Measurements from ENCODE around the gene PHF1. TPM values are rescaled to one million over a fixed set of nuclear protein-coding genes. Genes with fewer than 3 reads are reported as not detected.

Gene PHF1
- total RNA-seq, 4 donors from 2014 or later = 40.8 to 56.5 (median 48.9) TPM

GRCh38 chr6:33404884-33405283 is 5.9 kb upstream of the PHF1 start:
- TF ChIP-seq CTCF (IDR thresholded peaks at IDR 0.05) = no peak
- ATAC-seq (ENCODE audit: low FRiP score) (no peak), DNase-seq (ENCODE audit: low spot score) (no peak)

GRCh38 chr6:33405386-33405940 is 5.4 kb upstream of the PHF1 start:
- DNase-seq (ENCODE audit: low spot score) = no peak
- ATAC-seq (ENCODE audit: low FRiP score) = no peak
- no peak for TF ChIP-seq CTCF (IDR thresholded peaks at IDR 0.05)

GRCh38 chr6:33406126-33406525 is 4.7 kb upstream of the PHF1 start:
- ATAC-seq (ENCODE audit: low FRiP score) = no peak
- no peak for TF ChIP-seq CTCF (IDR thresholded peaks at IDR 0.05)

DNA sequence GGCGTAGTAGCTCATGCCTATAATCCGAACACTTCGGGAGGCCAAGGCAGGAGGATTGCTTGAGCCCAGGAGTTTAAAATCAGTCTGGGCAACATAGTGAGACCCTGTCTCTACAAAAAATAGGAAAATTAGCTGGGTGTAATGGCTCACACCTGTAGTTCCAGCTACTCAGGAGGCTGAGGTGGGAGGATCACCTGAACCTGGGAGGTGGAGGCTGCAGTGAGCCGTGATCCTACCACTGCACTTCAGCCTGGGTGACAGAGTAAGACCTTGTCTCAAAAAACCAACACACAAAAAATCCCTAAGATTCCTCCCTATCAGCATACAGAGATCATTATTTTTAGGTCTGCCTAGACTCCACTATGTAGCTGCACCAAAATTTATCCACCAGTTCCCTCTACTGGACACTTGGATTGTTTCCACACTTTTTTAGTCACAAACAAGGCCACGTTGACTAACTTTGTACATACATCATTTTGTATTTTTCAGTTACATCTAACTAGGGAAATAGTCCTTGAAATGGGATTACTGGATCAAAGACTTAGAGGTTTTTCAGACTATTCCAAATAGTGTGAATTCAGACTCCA is 3.6 kb upstream of the PHF1 start:
- ATAC-seq (ENCODE audit: low FRiP score) (no peak), DNase-seq (ENCODE audit: low spot score) (no peak)
- no peak for TF ChIP-seq CTCF (IDR thresholded peaks at IDR 0.05)

More at GRCh38 chr6:33406126-33406525, 4.7 kb upstream of the PHF1 start:
- no peak for DNase-seq (ENCODE audit: low spot score)

DNA sequence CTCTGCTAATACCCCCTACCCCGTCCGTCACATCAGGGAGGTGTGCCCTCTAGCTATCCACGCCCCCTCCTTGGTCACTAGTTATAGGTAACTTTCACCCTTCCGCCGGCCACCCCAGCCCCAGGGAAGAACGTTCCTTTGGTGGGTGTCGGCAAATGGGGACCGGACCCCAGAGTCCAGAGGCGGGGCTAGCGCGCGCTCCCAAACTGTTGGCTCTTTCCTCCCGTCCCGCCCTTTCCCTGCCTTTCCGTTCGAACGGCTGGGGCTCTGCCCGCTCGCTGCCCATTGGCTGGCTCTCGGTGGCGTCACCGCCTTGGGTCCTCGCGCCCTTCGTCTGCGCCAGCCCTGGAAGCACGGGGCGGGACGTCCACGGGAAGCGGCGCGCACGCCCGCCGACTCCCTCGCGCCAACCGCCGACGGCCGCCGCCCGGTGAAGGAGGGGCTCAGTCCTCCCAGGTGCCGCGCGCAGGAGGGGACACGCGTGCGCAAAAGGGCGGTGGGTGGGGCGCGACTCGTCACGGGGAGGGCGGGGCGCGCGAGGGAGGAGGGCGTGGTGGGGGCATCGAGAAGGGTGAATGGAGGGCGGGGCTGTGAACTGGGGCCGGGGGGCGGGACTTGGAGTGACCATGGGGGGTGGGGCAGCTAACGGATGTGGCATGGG is 634 bp upstream of the PHF1 start:
- no peak for TF ChIP-seq CTCF (IDR thresholded peaks at IDR 0.05)
- peak; percentile 86 for DNase-seq (ENCODE audit: low spot score)
- peak; percentile 96 for ATAC-seq (ENCODE audit: low FRiP score)

- TF ChIP-seq CTCF (IDR thresholded peaks at IDR 0.05) = no peak
- ATAC-seq (ENCODE audit: low FRiP score) (no peak), DNase-seq (ENCODE audit: low spot score) (no peak)
Observed at GRCh38 chr6:33411632-33412005, 805 bp downstream of the PHF1 start.
